CD1c-positive myeloid dendritic cell (primary cell): Measurements from ENCODE around the gene KIF5C.

Experiments
- DNase-seq: peaks from one replicate; pipeline ENCODE4 v3.0.0-alpha.2; 2016; ENCODE audit errors: extremely low spot score

Gene KIF5C

DNA sequence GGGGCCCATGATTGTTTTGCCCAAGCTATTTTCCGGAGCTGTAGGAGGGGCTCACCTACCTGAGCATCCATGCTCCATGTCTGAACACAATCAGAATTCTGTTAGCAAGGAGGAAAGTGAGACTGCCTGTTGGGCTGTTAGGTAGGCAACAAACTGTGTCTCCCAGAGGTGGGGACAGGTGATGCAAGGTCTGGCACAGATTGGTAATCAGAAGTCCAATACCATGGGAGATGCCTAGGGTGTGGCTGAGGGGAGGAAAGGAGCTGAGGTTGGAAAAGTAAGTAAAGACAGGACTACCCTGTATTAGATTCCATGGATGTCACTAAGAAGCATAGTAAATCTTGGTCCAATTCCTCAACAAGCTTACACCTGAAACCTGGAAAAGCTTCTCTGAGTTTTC is 166.5 kb downstream of the KIF5C start:
- DNase-seq, result no peak

DNA sequence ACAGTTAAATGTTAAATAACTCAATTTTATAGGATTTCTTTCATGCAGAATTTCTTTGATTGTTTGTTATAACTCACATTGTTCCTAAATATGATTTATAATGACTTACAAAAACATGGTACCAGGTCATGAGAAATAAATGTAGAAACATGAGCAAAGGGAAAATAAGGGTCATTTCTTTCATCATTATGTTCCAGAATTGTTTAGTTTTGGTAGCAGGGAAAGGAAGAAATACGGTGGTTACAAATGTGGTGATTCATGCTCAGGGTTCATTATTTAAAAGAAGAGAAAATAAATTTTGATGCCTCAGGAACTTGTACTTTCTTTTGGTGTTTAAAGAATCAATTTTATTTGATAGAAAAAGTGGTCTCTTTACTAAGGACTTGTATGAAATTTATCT is 167.9 kb downstream of the KIF5C start:
- DNase-seq, result no peak

DNA sequence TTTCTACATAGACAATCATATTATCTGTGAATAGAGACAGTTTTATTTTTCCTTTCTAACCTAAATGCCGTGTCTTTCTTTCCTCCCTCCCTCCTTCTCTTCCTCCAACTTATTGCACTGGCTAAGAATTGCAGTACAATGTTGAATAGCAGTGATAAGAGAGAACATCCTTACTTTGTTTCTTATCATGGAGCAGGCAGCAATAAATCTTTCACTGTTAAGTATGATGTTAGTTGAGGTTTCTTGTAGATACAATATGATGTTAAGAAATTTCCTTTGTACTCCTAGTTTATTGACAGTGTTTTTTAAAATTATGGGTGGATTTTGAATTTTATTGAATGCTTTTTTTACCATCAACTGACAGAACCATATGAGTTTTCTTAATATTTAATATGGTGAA is 169.5 kb downstream of the KIF5C start:
- no peak for DNase-seq

DNA sequence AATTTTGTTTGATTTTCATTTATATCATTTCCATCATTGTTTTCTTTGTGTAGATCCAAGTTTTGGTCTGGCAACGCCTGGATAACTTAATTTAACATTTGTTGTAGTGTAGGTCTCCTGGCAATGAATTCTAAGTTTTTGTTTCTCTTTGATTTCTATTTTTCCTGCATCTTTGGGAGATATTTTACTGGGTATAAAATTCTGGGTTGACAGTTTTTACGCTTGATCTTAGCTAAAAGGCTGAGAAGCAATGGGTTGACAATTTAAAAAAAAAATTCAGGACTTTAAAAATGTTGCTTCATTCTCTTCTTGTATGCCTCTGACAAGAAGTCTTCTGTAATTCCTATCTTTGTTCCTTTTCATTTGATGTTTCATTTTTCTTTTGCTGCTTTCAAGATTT is 172.1 kb downstream of the KIF5C start:
- no peak for DNase-seq

DNA sequence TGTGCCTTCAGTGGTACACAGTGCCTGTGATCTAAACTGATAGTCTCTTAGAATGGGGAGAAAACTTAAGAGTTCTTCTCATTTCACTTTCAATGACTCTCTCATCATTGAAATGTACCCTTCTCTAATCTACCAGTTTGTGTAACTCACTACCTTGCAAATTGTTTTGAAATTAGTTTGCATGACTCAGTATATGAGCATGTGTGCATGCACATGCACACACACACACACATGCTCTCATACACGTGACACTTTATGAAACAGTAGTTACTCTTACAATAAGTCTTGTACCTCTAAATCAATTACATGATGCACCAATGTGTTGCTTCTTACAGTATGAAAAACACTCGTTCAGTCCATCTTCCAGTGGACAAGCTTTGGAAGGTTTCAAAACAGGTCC is 174.1 kb downstream of the KIF5C start:
- no peak for DNase-seq

DNA sequence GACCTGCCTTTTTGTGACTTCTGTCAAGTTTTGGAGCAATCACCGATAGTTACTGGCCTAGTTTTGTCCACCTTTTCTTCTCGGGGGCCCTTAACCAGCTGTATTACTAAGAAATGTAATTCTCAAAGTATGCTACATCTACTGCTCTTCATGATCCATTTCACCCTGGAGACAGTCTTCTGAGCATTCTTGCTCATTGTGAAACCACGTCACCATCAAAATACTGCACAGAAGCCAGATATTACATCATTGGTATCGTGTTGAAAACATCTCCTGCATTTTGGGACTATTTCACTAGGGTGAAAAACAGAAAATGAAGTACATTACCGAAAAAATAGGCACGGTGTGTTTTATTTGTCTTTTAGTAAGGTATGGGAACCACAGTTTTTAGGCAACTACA is 175.2 kb downstream of the KIF5C start:
- no peak for DNase-seq

DNA sequence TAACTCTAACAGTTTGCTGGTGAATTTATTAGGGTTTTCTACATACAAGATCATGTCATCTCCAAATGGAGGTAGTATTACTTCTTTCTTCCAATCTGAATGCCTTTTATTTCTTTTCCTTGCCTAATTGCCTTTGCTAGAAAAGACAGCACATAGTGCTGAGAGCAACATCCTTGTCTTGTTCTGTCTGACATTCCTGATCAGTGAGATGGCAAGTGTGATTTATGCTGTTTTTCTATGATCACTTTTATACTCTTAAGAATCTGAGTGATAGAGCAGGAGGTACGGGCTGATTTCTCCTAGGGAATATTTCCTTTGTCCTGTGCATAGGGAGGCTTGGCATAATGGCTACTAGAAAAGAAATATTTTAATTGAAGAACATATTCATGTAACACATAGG is 180.7 kb downstream of the KIF5C start:
- DNase-seq, result no peak

DNA sequence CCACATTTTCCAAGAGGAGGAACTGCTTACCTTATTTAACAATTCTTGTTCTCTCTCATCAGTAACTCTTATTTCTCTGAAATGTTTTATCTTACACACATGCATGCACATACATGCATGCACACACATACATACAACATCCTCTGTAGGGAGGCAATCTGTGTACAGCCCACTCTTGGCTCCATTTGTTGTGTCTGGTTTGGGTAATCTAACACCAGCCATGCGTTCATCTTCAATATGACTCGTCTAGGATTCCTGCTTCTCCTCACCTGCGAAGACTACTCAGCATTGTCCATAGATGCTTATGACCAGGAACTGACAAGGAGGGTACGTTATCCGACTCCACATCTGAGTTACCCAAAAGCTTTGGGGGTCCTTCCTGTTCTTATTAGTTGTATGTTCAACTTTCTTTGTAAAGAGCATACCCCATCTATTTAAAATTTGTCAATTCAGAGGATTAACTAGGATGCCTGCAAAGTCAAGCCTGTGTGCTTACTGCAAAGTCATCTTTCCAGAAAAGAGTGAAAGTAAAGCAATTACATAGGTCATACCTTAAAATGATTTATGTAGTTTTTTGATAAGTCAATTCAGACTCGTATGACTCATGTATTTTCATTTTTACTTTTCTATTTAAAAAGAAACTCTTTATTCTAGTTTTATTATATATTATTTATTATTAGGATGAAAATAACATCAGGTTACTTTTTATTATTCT is 181.7 kb downstream of the KIF5C start:
- DNase-seq, result no peak

DNA sequence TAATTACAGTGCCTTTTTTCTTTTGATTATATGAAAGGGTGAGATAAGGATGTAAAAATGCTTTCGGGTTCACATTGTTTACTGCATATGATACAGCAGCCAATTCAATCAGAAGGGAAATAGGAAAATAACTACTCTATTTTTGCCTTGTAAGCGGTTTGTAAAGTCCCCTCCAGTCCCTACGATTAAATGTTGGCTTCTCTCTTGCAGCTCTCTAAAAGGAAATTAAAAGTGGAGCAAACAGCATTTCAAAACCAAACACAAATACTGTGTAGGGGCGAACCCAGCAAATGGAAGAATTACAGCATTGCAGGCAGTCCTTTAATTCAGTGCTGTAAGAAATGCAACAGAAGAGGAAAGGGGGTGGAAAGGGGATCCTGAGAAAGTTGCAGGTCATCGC is 182.4 kb downstream of the KIF5C start:
- DNase-seq, result no peak

DNA sequence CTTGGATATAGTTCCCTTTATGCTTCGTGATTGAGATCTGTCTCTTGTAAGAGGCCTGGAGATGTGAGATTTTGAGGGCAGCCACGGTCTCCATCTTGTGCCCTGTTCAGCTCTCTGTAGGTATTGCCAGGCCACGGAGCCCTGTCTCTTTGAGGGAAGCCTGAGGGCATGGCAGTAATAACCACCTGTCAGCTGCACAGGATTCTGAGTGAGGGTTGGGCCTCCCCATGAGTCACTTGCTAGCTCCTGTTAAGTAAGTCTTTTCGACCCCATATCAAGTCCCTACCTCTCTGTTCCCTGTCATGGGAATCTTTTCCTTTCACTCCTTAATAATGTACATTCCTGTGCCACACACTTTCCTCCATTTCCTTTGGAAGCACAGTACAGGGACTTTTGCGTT is 183.9 kb downstream of the KIF5C start:
- DNase-seq, result no peak

DNA sequence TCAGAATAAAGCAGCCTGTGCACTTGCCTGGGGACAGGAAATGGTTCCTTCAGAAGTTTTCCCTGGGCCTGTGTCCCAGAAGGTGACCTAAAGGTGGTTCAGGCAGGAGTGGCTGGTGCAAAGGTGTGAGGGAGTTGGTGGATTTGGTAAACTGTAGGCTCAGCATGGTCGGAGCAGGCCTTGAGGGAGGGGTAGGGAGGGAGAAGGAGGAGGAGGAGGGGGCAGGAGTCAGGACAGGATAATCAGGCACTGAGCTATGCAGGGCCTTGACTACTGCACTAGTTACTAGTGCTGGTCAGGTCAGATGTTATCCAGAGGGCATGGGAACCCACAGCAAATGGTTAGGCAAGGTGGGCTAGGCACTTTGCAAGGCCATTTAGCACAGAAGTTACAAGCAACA is 184.8 kb downstream of the KIF5C start:
- no peak for DNase-seq

DNA sequence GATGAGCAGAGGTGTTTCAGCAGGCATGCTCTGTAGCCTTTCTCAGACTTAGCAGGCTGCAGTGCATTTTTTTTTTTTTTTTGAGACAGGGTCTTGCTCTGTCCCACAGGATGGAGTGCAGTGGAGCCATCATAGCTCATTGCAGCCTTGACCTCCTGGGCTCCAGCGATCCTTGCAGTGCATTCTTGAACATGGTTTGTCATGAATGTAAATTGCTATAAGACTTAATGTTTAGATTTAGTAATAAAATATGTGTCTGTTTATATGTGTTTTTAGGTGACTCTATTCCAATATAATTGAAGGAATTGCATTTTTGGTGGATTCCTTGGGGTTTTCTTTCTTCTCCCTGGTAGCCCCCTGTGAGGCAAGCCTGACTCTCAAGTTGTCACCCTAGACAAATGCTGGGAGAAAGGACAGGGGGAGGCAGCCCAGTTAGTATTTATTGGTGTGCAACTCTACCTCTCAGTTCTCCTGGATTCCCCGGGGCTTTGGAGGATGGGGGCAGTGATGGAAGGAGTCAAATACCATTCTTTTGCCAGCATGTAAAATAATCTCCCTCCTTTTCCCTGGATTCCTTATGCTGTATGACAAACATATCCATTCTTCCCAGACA is 186.2 kb downstream of the KIF5C start:
- DNase-seq, result no peak

DNA sequence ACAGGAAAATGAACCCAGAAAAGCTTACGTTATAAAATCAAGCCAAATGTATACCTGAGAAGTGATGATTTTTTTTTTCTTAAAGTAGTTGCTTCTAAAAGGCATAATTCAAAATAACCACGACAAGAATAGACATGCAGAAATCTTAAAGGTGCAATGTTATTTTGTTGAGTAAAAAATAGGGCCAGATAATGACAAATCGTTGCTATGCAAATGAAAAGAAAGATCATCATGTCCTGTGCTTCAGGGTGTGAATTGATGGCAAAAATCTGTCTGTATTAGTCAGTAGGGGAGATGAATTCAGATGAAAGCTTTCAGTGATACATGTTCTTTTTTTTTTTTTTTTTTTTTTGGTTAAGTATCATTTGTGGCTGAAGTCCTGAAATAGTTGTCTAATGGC is 187.5 kb downstream of the KIF5C start:
- DNase-seq, result no peak

DNA sequence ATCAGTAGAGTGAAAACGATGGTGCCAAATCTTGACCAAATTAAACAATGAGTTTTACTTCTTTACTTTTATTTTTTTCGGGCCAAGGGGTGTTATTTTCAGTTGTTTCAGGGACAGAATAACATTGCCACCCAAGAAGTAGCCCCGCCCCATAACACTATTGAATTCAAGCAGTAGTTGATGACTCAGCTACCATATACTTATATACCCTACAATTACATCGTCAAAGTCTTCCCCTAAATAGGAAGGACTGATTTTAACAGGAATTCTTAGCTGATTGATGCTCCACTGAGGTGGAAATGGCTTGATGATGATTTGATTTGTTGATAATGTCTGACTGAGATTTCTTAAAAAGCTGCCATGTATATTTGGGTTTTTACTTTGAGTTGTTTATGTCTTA is 188.2 kb downstream of the KIF5C start:
- no peak for DNase-seq

DNA sequence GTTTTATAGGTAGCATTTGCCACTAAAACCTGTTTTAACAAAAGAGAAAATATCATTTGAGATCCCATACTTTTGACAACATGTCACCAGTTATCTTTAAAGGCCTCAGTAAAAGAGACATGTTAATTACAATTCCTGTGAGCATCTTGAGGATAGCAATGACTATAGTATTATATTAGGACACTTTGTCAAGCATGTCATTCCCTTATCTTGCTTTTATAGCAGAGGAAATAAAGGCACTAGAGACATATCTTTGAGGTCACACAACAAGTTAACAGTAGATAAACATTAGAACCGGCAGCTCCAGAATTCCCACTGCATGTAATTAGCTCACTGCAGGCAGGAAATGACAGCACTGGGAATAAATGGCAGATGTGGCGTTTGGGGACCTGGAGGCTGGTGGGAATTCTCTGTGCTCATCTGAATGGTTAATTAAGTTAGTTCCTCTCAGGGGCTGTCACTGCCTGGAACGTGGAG is 189.4 kb downstream of the KIF5C start:
- no peak for DNase-seq

DNA sequence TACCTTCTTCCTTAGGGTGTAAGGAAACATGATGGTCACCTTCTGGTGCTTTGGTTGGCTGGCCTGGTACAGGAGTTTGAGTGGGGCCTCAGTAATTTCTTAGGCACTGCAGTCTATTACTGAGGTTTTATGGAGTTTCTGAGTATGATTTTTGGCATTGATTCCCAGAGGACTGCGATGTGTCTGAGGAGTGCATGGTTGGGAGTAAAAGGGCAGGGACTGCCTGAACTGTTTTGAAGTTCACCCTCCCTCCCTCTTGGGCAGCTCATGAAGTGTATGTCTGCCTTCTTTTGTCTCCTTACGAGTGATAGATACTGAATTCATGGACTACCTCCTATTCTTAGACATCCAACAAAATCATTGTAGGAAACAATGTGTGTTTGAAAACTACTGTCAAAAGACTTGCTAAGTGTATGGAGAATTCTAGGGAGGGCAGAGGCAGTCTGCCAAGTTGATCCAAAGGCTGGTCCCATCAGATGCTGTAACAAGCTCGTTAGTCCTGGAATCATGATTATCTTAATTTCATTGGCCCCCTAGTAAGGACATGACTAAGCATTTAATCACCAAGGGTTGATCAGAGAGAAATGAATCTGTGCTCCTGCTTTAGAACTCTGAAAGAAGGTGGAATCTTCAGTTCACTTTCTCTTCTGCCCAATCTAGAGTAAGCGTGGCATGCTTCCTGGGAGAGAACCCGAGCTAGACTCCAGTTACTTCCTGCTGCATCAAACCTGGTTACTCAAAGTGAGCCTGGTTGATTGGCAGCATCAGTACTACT is 190.0 kb downstream of the KIF5C start:
- DNase-seq, result no peak

DNA sequence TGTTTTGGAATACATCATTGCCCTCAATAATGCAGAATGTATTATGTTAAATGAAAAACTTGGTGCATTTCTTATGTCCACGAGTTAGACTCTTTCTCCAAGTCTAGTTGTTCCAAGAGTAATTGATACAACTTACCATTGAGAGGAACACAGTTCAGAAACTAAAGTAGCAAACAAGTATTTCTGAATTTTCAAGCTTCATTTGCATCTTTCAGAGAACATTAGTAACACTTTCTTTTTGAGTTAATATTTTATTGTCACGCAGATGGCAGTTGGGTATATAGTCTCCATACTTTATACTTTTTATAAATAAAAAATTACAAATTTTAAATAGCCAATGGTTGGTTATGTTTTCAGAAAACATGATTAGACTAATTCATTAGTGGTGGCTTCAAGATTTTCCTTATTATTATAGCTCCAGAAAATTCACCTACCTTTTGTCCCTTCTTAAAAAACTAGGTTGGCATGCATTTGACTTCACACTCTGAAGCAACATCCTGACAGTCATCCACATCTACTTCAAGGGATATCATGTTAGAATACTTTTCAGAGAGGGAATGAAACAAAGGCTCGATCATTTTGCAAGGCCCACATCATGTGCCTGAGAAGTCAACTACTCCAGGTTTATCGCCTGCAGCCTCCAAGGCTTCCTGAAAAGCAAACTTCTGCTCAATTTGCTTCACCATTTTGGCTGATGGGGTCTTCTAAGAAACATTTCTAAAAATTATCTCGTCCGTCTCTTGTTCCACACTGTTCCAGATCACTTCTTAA is 193.4 kb downstream of the KIF5C start:
- DNase-seq, result no peak

DNA sequence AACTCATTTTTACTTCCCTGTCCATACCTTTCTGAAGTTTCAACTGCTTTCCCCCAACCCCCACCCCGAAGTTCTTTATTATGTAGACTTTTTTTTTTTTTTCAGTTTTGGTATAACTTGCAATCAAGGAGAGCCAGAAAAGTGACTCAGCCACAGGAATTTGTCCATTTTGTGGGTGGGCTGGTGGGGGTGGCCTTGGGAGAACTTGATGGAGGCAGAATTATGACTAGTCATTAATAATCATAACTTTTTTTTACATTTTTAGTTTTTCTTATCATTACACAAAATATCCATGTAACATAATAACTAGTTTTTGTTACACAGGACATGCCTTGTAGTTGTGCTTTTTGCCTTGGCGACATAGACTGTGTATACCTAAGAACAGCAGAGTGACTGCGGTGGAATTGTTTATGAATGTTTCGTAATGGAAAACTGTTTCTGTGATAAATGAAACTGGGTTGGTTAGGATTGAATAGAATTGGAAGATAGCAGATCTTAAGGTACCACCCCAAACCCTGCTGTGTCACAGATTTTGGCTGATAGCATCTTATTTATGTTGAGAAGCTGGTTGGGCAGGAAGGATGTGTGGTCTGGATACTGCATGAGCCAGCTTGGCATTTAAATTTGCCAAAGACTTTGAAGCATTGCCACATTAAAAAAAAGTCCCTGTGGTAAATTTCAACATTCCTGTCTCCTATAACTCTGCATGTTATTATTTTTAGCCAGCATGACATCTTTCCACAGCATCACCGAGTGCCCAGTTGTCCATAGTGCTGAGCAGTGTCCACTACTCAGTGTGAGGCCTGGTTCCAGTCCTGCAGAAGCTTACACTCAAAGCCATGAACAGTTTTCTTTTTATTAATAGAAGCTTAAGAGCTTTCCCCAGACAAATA is 194.2 kb downstream of the KIF5C start:
- no peak for DNase-seq

DNA sequence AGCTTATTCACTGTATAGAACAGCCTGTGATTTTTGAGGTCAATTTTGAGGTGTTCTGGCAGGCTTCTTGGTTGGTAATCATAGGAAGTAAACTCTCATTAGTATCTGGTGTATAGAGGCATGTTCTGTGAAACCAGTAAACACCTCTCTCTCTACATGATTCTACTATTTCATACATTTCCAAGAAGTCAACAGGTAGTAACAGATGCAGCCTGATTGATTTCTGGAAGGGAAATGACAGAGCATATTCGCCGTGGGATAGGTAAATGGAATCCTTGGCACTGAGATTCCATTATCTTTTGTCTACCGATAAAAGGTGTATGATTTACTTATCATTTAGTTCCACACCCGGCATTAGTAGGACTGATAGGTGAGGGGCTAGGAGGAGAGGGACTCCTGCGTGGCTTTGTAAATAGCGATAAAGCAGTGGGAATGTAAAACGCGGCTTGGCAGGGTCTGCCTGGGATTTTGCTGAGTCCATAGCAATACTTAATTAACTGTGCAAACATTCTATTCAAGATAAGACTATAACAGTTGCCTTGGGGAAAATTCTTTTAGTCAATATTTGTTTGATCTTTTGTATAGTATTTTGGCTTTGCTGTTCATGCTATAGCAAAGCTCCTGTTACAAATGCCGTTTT is 195.8 kb downstream of the KIF5C start:
- DNase-seq, result no peak

DNA sequence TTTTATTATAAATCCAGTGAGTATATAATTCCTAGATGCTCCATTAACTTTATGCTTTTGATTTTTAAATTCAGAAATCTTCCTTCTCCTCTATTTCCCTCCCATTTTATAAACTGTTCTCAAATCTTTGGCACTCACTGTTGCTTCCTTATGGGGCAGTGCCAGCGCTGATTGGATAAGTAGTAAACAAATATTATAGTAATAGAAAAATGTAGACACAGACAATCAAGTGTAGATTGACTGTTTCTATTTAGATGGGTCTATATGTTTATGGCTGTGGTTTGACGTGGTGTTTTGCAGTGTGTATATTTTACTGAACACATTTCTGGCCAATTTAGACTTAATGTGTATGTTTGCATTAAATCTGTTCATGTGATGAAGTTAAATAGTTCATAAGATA is 200.1 kb downstream of the KIF5C start:
- DNase-seq, result no peak

DNA sequence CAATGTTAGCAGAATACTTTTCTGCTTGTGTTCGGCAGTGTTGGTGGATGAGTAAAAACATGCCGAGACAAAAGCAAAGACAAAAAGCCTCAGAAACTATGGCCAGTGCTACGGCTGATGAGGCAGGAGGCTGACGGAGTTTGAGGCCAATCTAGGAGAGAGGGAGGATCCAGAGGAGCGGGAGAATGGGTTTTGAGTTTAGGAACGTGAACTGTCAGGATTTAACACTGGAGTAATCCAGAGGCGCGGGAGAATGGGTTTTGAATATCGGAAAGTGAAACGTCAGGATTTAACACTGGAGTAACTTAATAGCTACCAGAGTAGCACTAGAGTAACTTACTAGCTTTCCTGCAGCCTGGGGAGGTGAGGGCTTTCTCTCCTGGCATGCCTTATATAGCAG is 200.8 kb downstream of the KIF5C start:
- DNase-seq, result no peak
